Measurements from ENCODE around the gene KCNT1.

DNA sequence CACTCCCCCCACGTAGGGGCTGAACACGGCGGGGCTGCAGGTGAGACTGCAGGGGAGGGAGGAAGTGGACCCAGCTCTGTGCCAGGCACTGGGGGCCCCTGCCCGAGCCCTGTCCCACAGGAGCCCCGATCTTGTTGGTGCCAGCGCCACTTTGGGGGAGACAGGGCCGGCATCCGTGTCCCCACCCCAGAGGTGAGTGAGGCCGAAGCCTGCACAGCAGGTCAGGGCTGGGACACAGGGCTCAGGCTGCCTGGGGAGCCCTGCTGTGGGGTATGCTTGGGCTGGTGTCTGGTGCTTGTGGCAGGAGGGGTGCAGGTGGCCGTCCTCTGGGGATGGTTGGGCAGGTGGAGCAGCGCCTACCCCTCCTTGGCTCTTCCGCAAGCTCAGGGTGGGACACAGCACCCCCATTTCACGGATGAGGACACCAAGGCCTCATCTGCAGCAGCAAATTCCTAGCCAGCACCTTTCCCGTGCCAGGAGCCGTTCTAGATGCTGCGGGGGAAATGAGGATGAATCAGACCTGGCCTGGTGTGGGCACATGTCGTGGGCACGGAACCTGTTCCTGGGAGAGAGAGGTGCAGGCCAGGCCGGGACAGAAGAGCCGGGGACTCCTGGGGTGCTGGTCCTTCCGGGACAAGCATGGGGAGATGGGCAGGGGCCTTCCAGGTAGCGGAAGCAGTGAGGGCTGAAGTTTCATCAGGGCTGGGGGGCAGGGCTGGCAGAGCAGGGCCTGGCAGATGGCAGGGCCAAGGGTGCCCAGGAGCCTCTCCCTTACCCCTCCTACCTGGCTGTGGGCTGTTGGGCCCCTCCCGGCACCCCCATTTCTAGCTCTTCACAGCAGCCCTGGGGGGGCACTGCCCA is 35.2 kb downstream of the KCNT1 start:
- TF ChIP-seq CTCF (IDR thresholded peaks at IDR 0.05 in 2 of 3, conservative IDR thresholded peaks at IDR 0.05 in 1 of 3; ENCODE audit: control insufficient read depth in 2 of 3, extremely low read depth in 1 of 3, insufficient read depth in 1 of 3, low read depth in 3 of 3, low read length in 3 of 3) (no peak), POLR2A (IDR thresholded peaks at IDR 0.05; ENCODE audit: low read depth, low read length) (no peak), EP300 (IDR thresholded peaks at IDR 0.05; ENCODE audit: borderline replicate concordance in 1 of 2, control insufficient read depth in 1 of 2, low read depth in 2 of 2, low read length in 2 of 2) (no peak), NFIC (IDR thresholded peaks at IDR 0.05; ENCODE audit: low read depth, low read length) (no peak), ZSCAN29 (IDR thresholded peaks at IDR 0.05) (no peak), TAF1 (IDR thresholded peaks at IDR 0.05; ENCODE audit: borderline replicate concordance, low read depth, low read length) (no peak), NBN (IDR thresholded peaks at IDR 0.05) (no peak), JUNB (IDR thresholded peaks at IDR 0.05) (no peak), BRCA1 (IDR thresholded peaks at IDR 0.05; ENCODE audit: low read depth, low read length) (no peak), MAX (IDR thresholded peaks at IDR 0.05; ENCODE audit: low read depth, low read length) (no peak), RCOR1 (conservative IDR thresholded peaks at IDR 0.05; ENCODE audit: low read depth, low read length) (no peak)
- TF ChIP-seq, protein P1, sequence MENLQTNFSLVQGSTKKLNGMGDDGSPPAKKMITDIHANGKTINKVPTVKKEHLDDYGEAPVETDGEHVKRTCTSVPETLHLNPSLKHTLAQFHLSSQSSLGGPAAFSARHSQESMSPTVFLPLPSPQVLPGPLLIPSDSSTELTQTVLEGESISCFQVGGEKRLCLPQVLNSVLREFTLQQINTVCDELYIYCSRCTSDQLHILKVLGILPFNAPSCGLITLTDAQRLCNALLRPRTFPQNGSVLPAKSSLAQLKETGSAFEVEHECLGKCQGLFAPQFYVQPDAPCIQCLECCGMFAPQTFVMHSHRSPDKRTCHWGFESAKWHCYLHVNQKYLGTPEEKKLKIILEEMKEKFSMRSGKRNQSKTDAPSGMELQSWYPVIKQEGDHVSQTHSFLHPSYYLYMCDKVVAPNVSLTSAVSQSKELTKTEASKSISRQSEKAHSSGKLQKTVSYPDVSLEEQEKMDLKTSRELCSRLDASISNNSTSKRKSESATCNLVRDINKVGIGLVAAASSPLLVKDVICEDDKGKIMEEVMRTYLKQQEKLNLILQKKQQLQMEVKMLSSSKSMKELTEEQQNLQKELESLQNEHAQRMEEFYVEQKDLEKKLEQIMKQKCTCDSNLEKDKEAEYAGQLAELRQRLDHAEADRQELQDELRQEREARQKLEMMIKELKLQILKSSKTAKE (IDR thresholded peaks at IDR 0.05; ENCODE audit: low read depth, poor library complexity, severe bottlenecking) = no peak

Measured in GM12878 (cell line).